Measurements from ENCODE around the gene P2RY12.

GRCh38 chr3:151296226-151296625 is 88.3 kb downstream of the P2RY12 start:
- TF ChIP-seq CBX5 (IDR thresholded peaks at IDR 0.05; ENCODE audit: low read depth, low read length) (no peak), CTCF (IDR thresholded peaks at IDR 0.05; ENCODE audit: control extremely low read depth in 1 of 3, insufficient read depth in 1 of 3, low read depth in 1 of 3, low read length in 3 of 3) (no peak), POLR2A (IDR thresholded peaks at IDR 0.05; ENCODE audit: control extremely low read depth in 1 of 2, low read depth in 2 of 2, low read length in 2 of 2) (no peak), USF2 (IDR thresholded peaks at IDR 0.05; ENCODE audit: low read length) (no peak), ZNF274 (IDR thresholded peaks at IDR 0.05; ENCODE audit: borderline replicate concordance, extremely low read depth, low read length) (no peak), ATF2 (IDR thresholded peaks at IDR 0.05; ENCODE audit: low read length) (no peak), SP4 (IDR thresholded peaks at IDR 0.05; ENCODE audit: low read length) (no peak), NANOG (IDR thresholded peaks at IDR 0.05; ENCODE audit: insufficient read depth, low read depth, low read length, poor library complexity, severe bottlenecking) (no peak), PHF8 (conservative IDR thresholded peaks at IDR 0.05; ENCODE audit: low read depth, low read length) (no peak), CEBPB (IDR thresholded peaks at IDR 0.05; ENCODE audit: low read depth, low read length) (no peak), CHD2 (IDR thresholded peaks at IDR 0.05; ENCODE audit: low read length) (no peak), ATF3 (IDR thresholded peaks at IDR 0.05; ENCODE audit: insufficient read depth, low read depth, low read length) (no peak)

All from H1 (cell line).